ENCODE measurements around the gene MYH10.

Gene MYH10

DNA sequence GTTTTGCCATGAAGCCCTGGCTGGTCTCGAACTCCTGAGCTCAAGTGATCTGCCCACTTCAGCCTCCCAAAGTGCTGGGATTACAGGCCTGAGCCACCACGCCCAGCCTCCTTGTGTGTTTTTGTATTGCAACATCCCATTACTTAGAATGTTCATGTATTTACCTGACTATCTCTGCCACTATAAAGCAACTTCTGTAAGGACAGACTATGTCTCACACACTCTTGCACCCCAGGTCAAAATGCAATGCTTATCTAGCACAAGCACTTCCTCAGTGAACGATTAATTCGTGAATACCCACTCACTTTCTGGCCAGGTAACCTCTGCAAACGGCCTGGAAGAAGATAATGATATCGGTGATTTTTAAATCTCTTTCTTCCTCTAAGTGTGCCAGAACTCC, 112.2 kb downstream of the MYH10 start:
- Mint-ChIP-seq H3K27ac (ENCODE audit: low read depth) (no peak overlapping the region), H3K9me3 (no peaks in the 10 kb centered on the region), H3K4me1 (no peaks in the 10 kb centered on the region), H3K27me3 (peaks cover 10% of the 10 kb centered on the region), H3K4me3 (no peak overlapping the region), H3K36me3 (ENCODE audit: insufficient read depth) (peaks cover 2% of the 10 kb centered on the region)
- ATAC-seq (replicated peaks; ENCODE audit: extremely low read depth, poor library complexity, severe bottlenecking) (no peak), DNase-seq (ENCODE audit: low spot score in 2 of 2) (no peak)

GRCh38 chr17:8514801-8515200, 115.7 kb downstream of the MYH10 start:
- ATAC-seq (replicated peaks; ENCODE audit: extremely low read depth, poor library complexity, severe bottlenecking) = no peak
- H3K9me3 Mint-ChIP-seq = no peaks in the 10 kb centered on the region
- no peak overlapping the region for H3K4me3 Mint-ChIP-seq
- H3K4me1 Mint-ChIP-seq = no peaks in the 10 kb centered on the region
- peaks cover 2% of the 10 kb centered on the region for H3K36me3 Mint-ChIP-seq (ENCODE audit: insufficient read depth)
- H3K27me3 Mint-ChIP-seq = peaks cover 10% of the 10 kb centered on the region
- H3K27ac Mint-ChIP-seq (ENCODE audit: low read depth) = no peak overlapping the region
- no peak for DNase-seq (ENCODE audit: low spot score in 2 of 2)

DNA sequence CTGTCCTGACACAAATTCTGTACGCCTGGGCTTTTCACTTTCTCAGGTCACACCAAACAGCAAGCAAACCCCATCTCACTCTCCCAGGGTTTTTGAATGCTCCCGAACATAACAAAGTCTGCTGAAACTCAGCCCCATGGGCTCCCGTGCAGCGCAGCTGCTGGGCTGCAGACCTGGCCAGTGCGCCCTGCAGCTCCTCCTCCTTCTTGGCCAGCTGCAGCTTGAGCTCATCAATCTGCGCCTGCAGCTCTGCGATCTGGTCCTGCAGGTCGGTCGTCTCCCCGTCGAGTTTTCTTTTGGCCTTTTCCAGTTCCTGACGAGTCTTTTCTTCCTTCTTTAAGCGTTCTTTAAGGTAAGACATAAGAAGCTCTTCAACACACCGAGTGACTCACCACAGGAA, 124.4 kb downstream of the MYH10 start:
- peaks cover 18% of the 10 kb centered on the region for H3K27me3 Mint-ChIP-seq
- H3K9me3 Mint-ChIP-seq = no peaks in the 10 kb centered on the region
- DNase-seq (ENCODE audit: low spot score in 2 of 2) (no peak), ATAC-seq (replicated peaks; ENCODE audit: extremely low read depth, poor library complexity, severe bottlenecking) (no peak)
- no peaks in the 10 kb centered on the region for H3K36me3 Mint-ChIP-seq (ENCODE audit: insufficient read depth)
- no peaks in the 10 kb centered on the region for H3K4me1 Mint-ChIP-seq
- H3K4me3 Mint-ChIP-seq = no peak overlapping the region
- no peak overlapping the region for H3K27ac Mint-ChIP-seq (ENCODE audit: low read depth)

DNA sequence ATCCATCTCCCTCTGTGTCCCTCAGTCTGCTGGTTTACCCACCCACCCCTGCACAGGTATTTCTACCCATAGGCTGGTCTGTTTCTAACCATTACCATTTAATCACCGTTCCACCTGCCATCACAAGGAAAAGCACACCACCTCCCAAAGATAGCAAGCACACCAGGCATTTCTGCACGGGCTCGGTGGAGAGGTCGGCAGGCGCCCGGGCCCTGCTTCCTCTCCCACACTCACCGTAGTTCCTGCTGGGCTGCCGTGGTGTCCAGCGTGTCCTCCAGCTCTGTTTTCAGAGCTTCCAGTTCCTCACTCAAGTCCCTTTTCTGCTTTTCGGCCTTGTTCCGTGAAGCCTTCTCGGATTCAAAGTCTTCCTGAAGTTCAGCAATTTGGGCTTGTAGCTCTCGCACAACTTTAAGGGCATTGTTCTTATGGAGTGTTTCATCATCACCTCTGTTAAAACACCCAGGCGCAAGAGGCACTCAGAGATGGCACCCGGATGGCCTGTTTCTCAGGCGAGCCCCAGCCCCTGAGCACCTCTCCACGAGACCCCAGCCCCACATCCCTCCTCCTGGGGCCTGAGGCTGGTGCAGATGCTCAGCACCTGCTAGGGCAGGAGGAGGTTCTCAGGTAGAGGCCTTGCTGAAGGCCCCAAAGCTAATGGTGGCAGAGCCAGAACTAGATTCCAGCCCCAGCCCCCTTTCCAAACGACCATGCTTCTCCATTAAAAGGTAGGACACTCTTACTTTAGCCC, 125.9 kb downstream of the MYH10 start:
- no peaks in the 10 kb centered on the region for H3K4me1 Mint-ChIP-seq
- no peak overlapping the region for H3K4me3 Mint-ChIP-seq
- H3K27ac Mint-ChIP-seq (ENCODE audit: low read depth) = no peak overlapping the region
- ATAC-seq (replicated peaks; ENCODE audit: extremely low read depth, poor library complexity, severe bottlenecking) (no peak), DNase-seq (ENCODE audit: low spot score in 2 of 2) (no peak)
- peaks cover 28% of the 10 kb centered on the region for H3K27me3 Mint-ChIP-seq
- H3K36me3 Mint-ChIP-seq (ENCODE audit: insufficient read depth) = no peaks in the 10 kb centered on the region
- no peaks in the 10 kb centered on the region for H3K9me3 Mint-ChIP-seq

DNA sequence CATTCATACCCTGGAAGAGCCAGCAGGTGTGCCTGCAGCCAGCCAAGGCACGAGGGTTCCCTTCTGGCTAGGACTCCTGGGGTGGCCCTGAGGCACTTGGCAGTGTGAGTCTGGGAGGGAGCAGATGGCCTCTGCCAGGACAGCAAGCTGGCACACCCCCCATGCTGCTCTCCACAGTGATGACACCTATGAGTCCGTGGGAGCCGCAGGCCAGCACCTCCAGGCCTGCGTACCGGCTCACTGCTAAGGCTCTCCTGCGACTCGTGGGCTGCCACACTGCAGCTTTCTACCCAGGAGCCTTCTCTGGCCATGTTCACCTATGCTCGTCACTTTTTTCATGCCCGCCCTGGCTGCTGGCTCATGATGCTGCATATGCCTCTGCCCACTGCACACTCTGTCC, 126.7 kb downstream of the MYH10 start:
- ATAC-seq (replicated peaks; ENCODE audit: extremely low read depth, poor library complexity, severe bottlenecking) = no peak
- Mint-ChIP-seq H3K9me3 (no peaks in the 10 kb centered on the region), H3K4me3 (no peak overlapping the region), H3K36me3 (ENCODE audit: insufficient read depth) (no peaks in the 10 kb centered on the region), H3K4me1 (no peaks in the 10 kb centered on the region), H3K27ac (ENCODE audit: low read depth) (no peak overlapping the region), H3K27me3 (peaks cover 33% of the 10 kb centered on the region)
- no peak for DNase-seq (ENCODE audit: low spot score in 2 of 2)

DNA sequence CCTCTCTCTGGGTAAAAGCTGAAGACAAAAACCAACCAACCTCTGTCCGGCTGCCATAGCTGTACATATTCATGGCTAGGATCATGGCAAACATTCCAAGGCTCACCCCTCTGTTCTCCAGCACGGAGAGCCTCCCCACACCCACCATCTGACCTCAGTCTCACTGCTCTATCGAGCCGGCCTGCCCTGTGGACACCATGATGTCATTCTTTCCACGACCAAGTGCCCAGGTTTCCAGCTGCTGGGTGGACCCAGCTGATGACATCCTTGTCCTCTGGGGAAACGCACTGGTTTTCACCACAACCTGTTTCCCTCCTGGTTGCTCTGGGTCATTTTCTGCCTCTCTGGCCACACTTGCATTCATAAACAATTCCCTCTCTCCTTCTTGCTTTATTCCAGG, 127.2 kb downstream of the MYH10 start:
- Mint-ChIP-seq H3K4me3 (no peak overlapping the region), H3K4me1 (no peaks in the 10 kb centered on the region), H3K27me3 (peaks cover 33% of the 10 kb centered on the region), H3K36me3 (ENCODE audit: insufficient read depth) (peaks cover 1% of the 10 kb centered on the region), H3K9me3 (no peaks in the 10 kb centered on the region), H3K27ac (ENCODE audit: low read depth) (no peak overlapping the region)
- ATAC-seq (replicated peaks; ENCODE audit: extremely low read depth, poor library complexity, severe bottlenecking) (no peak), DNase-seq (ENCODE audit: low spot score in 2 of 2) (no peak)

- H3K36me3 Mint-ChIP-seq (ENCODE audit: insufficient read depth) = peaks cover 1% of the 10 kb centered on the region
- H3K27ac Mint-ChIP-seq (ENCODE audit: low read depth) = no peak overlapping the region
- no peak for ATAC-seq (replicated peaks; ENCODE audit: extremely low read depth, poor library complexity, severe bottlenecking)
- no peaks in the 10 kb centered on the region for H3K4me1 Mint-ChIP-seq
- H3K9me3 Mint-ChIP-seq = no peaks in the 10 kb centered on the region
- peaks cover 33% of the 10 kb centered on the region for H3K27me3 Mint-ChIP-seq
- no peak overlapping the region for H3K4me3 Mint-ChIP-seq
- no peak for DNase-seq (ENCODE audit: low spot score in 2 of 2)
Observed at GRCh38 chr17:8502126-8502525, 128.4 kb downstream of the MYH10 start.

DNA sequence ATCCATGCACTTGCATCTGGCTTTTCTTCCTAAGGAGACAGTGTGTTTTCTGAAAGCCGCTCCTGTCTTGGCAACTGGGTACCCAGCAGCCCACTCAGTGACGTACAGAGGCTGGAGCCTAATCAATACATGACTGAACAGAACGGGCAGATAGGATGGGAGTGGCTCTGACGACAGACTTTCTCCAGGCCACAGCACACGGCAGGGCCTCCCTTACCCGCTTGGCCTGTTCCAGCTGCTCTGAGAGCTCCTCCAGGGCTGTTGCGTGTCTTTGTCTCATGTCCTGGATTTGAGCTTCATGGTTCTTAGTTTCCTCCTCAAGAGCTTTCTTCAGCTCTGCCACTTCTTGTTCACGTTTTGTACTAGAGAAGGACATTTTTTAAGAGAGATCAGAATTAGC, 129.9 kb downstream of the MYH10 start:
- ATAC-seq (replicated peaks; ENCODE audit: extremely low read depth, poor library complexity, severe bottlenecking) (no peak), DNase-seq (ENCODE audit: low spot score in 2 of 2) (no peak)
- H3K27ac Mint-ChIP-seq (ENCODE audit: low read depth) = no peak overlapping the region
- peaks cover 1% of the 10 kb centered on the region for H3K36me3 Mint-ChIP-seq (ENCODE audit: insufficient read depth)
- no peaks in the 10 kb centered on the region for H3K4me1 Mint-ChIP-seq
- H3K4me3 Mint-ChIP-seq = no peak overlapping the region
- H3K27me3 Mint-ChIP-seq = peaks cover 24% of the 10 kb centered on the region
- H3K9me3 Mint-ChIP-seq = no peaks in the 10 kb centered on the region

DNA sequence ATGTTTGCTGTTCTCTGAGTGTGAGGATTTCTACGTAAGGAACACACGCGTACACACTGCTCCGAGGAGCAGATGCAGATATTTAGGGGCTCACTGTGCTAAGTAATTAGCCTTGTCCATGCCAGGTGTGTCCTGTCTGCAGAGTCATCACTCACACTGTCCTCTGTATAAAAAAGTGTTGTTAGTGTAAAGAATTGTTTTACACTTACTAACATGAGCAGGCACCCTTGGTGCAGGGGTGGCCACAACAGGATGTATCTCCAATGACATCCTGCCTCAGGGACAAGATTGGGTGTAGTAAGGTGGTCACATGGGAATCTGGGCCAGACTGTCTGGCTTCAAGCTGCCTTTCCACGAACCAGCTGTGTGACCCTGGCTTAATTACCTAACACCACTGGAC, 130.9 kb downstream of the MYH10 start:
- DNase-seq (ENCODE audit: low spot score in 2 of 2) (no peak), ATAC-seq (replicated peaks; ENCODE audit: extremely low read depth, poor library complexity, severe bottlenecking) (no peak)
- Mint-ChIP-seq H3K4me1 (no peaks in the 10 kb centered on the region), H3K27me3 (peaks cover 24% of the 10 kb centered on the region), H3K9me3 (no peaks in the 10 kb centered on the region), H3K27ac (ENCODE audit: low read depth) (no peak overlapping the region), H3K36me3 (ENCODE audit: insufficient read depth) (peaks cover 1% of the 10 kb centered on the region), H3K4me3 (no peak overlapping the region)

DNA sequence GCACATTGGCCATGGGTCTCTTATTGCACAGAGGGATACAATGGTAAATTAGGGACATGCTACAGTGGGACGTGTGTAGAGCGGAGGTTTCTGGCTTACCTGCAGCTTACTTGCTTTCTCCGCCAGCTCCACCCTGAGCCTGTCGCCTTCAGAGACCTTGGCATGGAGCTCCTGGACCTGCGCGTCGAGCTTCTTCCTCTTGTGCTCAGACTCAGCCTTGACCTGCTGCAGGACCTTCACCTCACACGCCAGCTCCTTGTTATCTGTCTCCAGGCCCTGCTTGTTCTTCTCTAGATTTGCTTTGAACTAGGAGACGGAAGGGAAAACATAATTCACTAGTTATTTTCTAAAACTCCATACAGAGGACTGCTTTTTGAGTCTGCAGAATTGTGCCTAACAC, 131.4 kb downstream of the MYH10 start:
- Mint-ChIP-seq H3K27ac (ENCODE audit: low read depth) (no peak overlapping the region), H3K4me3 (no peak overlapping the region), H3K36me3 (ENCODE audit: insufficient read depth) (peaks cover 1% of the 10 kb centered on the region), H3K27me3 (peaks cover 24% of the 10 kb centered on the region), H3K4me1 (no peaks in the 10 kb centered on the region), H3K9me3 (no peaks in the 10 kb centered on the region)
- no peak for DNase-seq (ENCODE audit: low spot score in 2 of 2)
- ATAC-seq (replicated peaks; ENCODE audit: extremely low read depth, poor library complexity, severe bottlenecking) = no peak

DNA sequence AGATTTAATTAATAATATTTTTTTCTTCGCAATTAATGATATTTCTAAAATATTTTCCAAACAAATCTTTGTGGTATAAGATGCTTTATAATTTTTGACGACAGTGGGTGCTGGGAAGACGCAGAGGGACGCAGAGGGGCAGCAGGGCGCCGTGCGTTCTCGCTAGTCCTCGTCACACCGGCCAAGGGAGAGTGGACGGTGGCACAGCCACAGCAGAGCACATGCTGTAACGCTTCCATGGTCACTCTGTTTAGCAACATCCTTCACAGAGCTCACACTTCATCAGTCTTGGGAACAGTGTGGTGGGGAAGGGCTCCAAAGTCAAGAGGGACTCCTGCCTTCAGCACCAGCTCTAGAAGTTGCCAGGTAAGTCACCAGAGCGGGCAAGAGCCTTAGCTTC, 134.4 kb downstream of the MYH10 start:
- DNase-seq (ENCODE audit: low spot score in 2 of 2) (no peak), ATAC-seq (replicated peaks; ENCODE audit: extremely low read depth, poor library complexity, severe bottlenecking) (no peak)
- Mint-ChIP-seq H3K36me3 (ENCODE audit: insufficient read depth) (peaks cover 6% of the 10 kb centered on the region), H3K9me3 (no peaks in the 10 kb centered on the region), H3K4me3 (no peak overlapping the region), H3K27me3 (peaks cover 15% of the 10 kb centered on the region), H3K4me1 (no peaks in the 10 kb centered on the region), H3K27ac (ENCODE audit: low read depth) (no peak overlapping the region)

DNA sequence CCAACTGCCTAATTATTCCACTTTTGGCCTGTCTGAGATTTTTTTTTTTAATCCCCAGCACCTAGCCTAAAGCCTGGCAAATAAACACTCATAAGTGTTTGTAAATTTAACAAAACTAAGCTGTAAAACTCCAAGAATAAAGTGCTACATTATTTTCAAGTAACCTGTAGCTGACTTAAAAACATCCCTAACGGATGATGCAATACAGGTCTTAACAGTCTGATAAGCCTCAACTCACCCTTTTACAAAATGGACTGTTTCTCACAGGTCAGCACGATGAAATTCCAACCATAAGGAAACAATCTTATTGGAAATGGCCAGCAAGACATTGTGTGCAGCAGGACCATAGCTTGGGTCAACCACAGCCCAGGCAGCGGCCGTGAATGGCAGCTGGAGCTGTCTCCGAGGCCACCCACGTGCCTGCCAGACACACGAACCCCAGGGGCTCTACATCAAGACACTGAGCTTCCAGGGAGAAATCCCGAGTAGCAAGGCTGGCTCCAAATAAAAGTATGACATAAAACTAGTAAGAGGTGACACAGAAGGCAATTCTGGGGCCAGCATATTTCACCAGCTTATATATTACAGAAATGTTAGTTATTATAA, 135.9 kb downstream of the MYH10 start:
- Mint-ChIP-seq H3K27ac (ENCODE audit: low read depth) (no peak overlapping the region), H3K36me3 (ENCODE audit: insufficient read depth) (peaks cover 8% of the 10 kb centered on the region), H3K27me3 (peaks cover 4% of the 10 kb centered on the region), H3K9me3 (no peaks in the 10 kb centered on the region), H3K4me1 (no peaks in the 10 kb centered on the region), H3K4me3 (no peak overlapping the region)
- ATAC-seq (replicated peaks; ENCODE audit: extremely low read depth, poor library complexity, severe bottlenecking) = no peak
- no peak for DNase-seq (ENCODE audit: low spot score in 2 of 2)

GRCh38 chr17:8494021-8494420, 136.5 kb downstream of the MYH10 start:
- Mint-ChIP-seq H3K4me3 (no peak overlapping the region), H3K27me3 (no peaks in the 10 kb centered on the region), H3K27ac (ENCODE audit: low read depth) (no peak overlapping the region), H3K9me3 (no peaks in the 10 kb centered on the region), H3K36me3 (ENCODE audit: insufficient read depth) (peaks cover 8% of the 10 kb centered on the region), H3K4me1 (no peaks in the 10 kb centered on the region)
- ATAC-seq (replicated peaks; ENCODE audit: extremely low read depth, poor library complexity, severe bottlenecking) (no peak), DNase-seq (ENCODE audit: low spot score in 2 of 2) (no peak)

Measured in central memory CD8-positive, alpha-beta T cell (primary cell).